Limb (tissue), 2 donors: ENCODE results near the gene EVI5L.
A peak's percentile ranks its signal among the peaks of the same experiment; 100 is the strongest.
"Not testable (repeated sequence)": the region's sequence is repeated elsewhere in the genome, so short reads cannot be mapped to it uniquely, and the experiment has no call there.

ENCODE experiments used
- DNase-seq, 2 donors: peaks; one replicate each; pipeline ENCODE4 v3.0.0-alpha.2; 2016; ENCODE audit errors: extremely low spot score in 2 of 2

Gene EVI5L

DNA sequence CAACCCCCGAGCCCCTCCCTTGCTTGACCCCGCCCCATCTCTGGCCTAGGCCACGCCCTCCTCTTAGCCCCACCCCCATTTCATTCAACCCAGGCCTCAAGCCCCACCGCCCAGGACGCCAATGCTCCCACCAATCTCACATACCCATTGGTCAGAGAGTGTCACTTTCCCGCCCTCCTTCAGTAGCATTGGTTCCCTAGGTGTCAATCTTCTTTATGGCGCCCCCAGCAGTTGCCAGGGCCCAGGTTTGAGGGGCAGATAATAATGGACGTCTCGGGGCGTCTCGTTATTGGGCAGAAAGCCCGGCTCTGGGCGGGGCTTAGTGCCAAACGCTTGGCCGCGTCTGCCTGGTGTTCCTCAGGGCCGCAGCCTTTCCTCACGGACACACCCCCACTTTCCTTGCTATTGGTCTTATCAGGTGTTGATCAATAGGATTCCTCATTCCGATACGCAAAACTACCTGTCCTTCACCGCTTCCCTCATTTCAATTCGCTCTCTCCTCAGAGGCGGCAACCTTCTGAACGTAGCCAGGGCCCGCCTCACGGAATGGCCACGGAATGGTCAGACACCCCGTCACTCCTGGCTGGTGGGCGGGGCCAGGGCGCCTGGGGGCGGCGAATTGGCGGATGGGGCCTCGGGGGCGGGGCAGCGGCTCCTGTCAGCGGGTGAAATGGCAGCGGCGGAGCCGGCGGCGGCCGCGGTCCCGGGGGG lies at the start of gene EVI5L:
EVI5L (plus strand) TSS at position 658 of the 711 bp plus-strand sequence. CDS start 16,325 bp downstream, outside the sequence.
- peak; percentile 100 for DNase-seq

DNA sequence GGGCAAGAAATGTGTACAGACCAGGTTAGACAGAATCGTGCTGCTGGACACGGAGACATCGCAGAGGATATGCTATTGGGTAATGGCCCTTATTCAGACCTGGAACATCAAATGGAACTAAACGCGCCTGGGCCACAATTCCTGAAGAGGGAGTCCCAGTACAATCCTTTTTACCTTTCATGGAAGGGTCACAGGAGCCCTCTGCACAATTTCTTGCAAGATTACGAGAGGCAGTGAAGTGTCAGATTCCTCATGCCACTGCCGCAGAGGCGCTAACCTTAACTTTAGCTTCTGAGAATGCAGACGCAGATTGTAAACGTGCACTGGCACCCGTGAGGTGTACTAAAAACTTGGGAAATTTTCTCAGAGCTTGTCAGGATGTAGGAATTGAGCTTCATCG lies 48.9 kb upstream of the EVI5L start:
- no peak for DNase-seq

DNA sequence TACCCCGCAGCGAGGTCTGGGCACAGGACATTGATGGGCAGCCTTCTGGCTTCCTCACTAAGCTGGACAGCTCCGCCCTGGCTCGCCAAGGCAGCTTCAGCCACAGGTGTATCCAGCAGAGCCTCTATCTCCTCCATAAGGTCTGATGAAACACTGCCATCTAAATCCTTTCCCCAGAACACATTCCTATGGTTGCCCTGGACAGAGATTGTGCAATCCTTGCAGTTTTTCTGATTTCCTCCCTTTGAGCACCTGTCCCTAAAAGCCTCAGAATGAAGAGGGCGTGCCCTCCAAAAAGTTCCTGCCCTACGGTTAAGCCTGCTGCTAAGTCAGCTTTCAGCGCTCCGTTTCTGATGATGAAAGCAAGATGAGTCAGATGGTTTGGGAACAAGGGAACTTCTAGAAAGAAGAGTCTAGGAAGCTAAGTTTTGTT lies 46.0 kb upstream of the EVI5L start:
- DNase-seq = no peak

DNA sequence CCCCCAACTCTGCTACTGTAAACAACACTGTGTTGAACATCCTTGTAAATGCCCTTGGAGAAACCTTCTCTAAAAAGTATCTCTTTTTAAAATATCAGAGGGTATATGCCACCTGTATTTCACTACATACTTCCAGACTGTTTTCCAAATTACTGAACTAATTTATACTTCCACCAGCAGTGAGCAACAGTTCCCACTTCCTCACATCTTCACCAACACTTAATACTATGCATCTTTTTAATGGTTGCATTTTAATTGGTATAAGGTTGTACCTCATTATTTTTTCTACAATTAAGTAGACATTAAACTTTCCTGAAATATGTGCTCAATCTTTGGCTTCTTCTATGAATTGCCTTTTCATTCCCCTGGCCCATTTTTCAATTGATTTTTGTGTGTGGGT lies 45.2 kb upstream of the EVI5L start:
- no peak for DNase-seq

DNA sequence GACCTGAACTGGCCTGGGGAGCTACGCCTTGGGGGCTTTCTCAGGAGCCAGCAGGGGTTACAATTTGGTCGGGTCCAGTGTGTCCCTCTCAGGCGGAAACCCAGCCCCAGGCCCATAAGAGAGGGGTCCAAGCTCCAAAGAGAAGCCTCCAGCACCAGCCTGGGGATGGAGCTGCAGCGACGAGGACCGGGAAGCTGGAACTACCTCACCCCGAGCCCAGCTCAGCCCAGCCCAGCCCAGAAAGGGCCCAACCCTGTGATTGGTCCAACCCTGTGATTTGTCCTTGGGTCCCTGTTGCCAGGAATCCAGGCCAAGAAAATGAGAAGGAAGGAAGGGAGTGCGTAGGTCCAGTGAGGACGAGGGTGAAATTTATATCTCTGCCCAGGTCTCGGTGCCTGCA lies 42.9 kb upstream of the EVI5L start:
- DNase-seq = no peak

DNA sequence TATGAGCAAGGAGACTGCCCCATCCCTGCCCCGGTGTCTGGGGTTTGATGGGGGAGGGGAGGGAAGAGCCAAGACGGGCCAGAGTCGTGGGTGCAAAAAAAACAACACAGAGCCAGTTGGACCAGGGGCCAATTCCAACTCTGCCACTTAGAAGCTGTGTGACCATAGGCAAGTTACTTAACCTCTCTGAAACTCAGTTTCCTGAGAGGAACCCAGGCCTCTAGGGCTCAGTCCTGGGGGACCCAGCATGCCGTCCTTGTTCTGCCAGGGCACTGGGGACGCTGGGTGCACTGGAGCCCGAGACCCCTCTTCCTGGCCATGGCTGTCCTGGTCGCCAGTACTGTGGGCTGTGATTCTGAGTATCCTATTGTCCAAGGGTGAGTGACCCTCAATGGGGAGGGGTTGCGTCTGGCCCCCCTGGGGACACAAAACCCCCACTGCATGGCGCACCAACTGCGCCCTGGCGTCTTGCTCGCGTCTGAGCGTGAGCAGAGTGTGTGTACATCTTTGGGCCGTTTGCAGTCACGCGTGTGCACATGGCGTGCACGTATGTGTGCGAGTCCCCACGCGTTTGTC lies 42.3 kb upstream of the EVI5L start:
- no peak for DNase-seq

DNA sequence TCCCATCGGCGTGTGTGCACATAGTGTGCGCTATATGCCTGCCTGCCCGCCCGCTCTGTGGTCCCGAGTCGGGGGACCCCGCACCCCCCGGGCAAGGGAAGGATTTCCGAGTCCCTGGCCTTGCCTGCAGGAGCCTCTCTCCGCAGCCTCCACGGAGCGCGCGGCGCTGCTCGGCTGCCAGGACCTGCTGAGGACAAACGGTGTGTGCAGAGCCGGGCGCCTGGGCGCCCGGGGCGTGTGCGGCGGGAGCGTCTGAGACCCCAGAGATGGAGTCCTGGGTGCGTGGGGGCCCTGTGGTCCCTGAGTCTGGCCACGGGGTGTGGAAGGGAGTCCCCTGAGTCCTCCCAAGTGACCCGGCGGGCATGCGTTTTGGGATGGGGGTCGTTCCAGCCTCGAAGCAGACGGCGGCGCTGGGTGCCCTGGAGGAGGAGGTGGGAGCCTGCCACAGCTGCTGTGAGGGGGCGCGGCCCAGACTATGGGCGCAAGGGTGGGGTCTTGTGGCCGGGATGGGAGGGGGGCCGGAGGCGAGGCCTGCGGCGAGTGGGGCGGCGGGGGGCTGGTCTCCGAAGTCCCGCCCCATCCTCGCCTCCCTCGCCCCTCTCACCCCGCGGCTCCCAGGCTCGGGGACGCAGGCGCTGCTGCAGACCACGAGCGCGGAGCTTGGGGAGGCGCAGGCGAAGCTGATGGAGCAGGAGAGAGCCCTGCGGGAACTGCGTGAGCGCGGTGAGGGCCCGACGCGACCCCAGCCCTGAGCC lies 41.7 kb upstream of the EVI5L start:
- no peak for DNase-seq

DNA sequence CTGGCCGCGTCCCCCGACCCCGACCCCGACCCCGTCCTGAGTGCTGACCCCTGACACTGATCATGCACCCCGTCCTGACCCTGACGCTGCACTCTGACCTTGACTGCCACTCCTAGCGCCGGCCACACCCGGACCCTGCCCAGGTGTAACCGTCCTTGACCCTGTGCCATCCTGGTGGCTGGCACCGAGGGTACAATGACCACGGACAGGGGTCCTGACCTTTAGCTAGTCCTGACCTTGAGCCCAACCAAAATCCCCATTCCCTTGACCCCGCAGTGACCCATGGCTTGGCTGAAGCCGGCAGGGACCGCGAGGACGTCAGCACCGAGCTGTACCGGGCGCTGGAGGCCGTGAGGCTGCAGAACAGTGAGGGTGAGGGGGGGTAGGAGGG lies 41.1 kb upstream of the EVI5L start:
- no peak for DNase-seq

DNA sequence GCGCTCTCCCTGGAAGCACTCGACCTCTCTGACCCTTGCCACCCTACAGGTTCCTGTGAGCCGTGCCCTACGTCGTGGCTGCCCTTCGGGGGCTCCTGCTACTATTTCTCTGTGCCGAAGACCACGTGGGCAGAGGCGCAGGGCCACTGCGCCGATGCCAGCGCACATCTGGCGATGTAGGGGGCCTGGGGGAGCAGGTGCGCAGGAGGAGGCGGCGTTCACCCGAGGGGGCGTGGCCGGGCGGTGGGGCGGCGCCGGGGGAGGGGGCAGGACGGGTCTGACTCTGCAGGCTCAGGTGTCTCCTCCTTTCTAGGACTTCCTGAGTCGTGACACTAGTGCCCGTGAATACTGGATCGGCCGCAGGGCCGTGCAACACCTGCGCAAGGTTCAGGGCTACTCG lies 40.6 kb upstream of the EVI5L start:
- DNase-seq = no peak

DNA sequence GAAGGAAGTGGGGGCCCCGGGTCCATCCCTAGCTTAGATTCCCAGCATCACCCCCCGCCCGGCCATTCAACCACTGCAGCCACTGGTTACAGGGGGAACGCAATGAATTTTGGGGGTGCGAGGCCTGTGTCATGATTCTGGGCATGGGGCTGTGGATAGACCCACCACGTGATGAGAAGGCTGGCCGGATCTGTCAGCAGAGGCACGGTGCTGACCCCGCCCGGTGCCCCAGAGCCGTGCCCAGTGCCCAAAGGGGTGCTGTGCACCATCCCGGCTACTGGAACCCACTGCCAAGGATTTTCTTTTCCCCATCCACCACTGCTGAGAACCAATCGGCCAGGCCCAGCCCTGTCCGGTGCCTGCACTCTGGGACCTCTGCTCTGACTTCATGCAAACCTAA lies 39.6 kb upstream of the EVI5L start:
- no peak for DNase-seq

DNA sequence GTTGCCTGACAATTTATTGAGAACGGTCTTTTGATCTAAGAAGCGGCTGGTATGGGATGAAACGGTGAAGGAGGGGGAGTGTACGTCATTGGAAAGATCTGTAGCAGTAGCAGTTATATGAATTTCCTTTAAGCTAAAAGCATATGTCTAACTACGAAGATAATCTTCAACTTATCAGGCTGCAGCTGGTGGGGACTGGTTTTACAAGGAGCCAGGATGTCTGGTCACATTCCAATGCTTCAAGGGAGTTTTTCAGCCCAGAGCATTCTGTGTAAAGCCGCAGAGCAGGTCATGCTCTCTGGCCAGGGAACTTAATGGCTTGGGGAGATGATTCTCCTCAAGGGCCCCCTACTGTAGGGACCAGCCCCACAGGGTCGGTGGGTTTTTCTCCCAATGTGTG lies 37.7 kb upstream of the EVI5L start:
- DNase-seq = no peak

DNA sequence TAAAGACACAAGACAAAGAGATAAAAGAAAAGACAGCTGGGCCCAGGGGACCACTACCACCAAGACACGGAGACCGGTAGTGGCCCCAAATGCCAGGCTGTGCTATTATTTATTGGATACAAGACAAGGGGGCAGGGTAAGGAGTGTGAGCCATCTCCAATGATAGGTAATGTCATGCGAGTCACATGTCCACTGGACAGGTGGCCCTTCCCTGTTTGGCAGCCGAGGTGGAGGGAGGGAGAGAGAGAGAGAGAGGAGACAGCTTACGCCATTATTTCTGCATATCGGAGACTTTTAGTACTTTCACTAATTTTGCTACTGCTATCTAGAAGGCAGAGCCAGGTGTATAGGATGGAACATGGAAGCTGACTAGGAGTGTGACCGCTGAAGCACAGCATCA lies 37.3 kb upstream of the EVI5L start:
- not testable (repeated sequence) for DNase-seq

DNA sequence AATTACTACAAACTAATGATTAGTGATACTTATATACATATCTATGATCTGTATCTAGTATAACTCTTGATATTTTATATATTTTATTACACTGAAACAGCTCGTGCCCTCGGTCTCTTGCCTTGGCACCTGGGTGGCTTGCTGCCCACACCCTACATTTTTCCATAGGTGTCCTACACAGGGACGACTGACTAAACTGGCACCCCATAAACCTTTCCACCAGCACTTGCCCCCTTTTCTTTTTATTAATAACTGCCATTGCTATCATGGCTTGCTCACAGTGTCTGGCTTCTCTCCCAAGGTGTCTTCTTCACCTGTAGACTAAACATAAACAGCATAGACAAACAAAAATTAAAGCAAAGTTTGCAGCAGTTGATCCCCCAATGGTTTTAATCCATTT lies 36.5 kb upstream of the EVI5L start:
- DNase-seq = no peak

DNA sequence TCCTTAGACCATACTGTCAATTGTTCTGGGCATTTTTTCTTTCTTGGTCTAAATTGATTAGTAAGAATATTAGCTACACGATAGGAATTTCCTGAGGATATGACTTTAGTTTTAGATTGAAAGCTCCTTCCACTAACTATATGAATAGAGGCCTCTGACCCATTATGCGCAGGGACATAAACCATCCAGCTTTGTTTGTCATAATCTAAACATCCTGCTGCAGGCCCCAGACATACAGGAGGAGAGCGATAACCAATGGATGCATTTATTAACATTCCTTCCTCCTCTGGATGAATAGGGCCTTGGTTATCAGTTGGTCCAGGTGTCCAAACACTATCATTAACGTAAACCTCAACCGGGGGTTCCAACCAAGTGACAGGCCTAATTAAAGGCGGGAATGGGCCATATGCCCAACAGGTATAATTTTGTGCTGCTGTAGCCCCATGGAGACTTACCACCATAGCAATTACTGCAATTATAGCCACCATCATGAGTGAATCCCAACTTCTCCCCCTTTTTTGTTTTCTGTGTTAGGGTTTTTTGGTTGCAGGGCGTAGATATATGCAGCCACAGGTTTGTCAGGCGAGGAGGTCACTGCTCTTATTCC lies 34.4 kb upstream of the EVI5L start:
- no peak for DNase-seq

DNA sequence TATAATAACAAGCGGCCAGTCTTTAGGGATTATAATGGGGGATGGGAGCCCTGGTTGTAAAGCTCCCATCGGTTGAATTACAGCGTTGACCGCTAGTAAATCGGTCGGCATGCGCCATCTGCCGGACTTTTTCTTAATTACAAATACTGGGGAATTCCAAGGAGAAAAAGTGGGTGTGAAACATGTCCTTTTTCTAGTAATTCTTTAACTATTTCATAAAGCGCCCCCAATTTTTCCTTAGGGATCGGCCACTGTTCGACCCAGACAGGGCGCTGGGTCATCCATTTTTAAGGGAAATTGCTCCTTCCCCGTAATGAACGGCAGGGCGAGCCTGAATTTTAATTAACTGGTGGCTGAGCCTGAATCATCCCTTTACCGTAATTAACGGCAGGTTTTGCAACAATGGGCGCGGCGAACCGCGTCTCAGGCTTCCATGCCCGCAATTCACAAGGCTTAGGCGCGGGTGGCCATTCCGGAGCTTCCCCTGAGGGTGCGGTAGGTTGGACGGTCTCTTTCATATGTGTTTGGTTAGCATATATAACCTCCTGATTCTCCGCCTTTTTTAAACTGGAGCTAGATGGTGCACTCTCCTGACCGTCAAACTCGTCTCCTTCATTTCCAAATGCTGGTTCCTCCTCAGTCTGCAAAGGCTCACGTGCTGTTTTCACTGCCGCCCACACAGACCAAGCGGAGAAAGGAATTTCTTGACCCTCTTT lies 30.2 kb upstream of the EVI5L start:
- peak; percentile 68 to 76 for DNase-seq

DNA sequence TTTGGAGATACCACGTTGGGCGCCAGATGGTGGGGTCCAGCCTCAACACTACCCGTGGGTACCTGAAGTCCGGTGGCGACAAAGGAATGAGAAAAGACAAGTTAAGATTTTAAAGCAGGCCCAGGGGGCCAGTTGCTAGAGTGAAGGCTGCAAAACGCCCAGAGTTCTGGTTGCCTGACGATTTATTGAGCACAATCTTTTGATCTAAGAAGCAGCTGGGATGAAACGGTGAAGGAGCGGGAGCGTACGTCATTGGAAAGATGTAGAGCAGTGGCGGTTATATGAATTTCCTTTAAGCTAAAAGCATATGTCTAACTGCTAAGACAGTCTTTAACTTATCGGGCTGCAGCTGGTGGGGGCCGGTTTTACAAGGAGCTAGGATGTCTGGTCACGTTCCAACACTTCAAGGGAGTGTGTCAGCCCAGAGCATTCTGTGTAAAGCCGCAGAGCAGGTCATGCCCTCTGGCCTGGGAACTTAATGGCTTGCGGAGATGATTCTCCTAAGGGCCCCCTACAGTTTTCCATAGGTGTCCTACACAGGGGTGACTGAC lies 28.9 kb upstream of the EVI5L start:
- DNase-seq = no peak

DNA sequence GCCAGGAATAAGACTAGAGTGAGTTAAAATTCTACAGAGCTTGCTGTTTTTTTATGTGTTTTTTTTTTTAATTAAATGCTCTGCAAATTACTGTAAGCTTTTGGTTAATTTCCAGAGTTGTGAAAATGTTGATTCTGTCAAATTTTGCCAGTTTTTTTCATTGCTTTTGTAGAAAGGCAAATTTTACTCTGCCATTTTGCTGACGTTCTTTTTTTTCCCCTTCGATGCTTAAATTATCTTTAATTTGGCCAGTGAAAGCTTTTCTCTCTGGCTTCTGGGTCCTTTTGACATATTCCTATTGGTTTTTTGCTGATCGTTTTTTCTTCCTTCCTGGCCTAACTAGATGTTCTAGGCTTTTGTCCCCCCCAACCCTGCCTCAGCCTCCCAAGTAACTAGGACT lies 23.8 kb upstream of the EVI5L start:
- DNase-seq = no peak

DNA sequence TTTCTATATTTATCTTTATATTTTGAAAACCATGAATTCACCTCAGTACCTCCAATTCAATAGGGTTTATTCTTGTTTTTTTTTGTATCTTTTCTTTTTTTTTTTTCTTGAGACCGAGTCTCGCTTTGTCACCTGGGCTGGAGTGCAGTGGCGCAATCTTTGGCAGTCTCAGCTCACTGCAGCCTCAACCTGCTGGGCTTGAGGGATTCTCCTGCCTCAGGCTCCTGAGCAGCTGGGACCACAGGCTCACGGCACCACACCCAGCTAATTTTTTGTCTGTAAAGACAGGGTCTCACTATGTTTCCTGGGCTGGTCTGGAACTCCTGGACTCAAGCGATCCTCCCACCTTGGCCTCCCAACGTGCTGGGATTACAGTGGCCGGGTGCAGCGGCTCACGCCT lies 23.1 kb upstream of the EVI5L start:
- DNase-seq = no peak

DNA sequence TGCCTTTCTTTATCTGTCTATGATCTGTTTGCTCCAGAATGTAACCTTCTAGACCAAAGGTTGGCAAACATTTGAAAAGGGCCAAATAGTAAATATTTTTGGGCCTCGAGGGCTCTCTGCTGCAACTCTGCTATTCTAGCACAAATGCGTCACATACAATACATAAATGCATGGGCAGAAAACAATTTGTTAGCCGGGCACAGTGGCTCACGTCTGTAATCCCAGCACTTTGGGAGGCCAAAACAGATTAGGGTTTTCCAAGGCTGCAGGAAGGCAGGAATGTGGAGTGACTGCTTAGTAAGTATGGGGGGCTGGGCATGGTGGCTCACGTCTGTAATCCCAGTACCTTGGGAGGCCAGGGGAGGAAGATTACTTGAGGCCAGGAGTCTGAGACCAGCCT lies 21.9 kb upstream of the EVI5L start:
- no peak for DNase-seq

DNA sequence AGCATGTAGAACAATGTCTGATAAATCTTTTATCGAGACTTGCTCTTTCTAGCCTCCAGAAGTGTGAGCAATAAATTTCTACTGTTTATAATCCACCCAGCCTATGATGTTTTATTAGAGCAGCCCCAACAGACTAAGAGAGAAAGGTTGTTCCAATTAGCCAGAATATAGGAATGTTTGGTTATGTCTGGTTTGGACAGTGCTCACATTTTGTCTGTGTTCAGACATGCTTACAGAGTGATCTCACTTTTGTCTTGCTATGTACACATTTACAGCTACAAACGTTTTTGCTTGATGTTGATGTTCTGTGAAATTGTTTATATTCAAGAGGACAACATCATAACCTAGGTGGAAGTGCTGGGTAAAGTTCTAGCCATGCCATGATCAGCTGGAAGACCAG lies 18.0 kb upstream of the EVI5L start:
- DNase-seq = no peak

DNA sequence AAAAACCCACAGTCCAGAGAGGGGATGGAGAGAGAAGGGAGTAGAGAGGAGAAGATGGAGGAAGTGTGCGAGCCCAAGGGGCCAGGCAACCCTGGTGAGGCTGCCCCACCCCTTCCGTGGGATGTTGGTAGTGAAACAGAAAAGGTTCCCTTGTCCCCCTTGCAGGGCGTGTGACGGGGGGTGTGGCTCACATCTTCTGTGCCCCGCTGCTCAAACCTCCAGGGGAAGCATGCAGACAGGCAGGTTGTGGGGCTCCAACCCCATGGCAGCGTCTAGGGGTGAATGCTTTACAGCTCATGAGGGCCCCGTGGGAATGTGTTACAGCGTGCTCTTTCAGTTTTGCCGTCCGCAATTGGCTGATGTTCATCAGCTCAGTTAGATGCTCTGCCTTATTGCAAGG lies 14.7 kb upstream of the EVI5L start:
- no peak for DNase-seq
